IMR-90 (cell line): ENCODE results near the gene PRELID2. TPM values are rescaled to one million over a fixed set of nuclear protein-coding genes. Genes with fewer than 3 reads are reported as not detected.

Source experiments
- ATAC-seq: fragments of 200-7000 bp; cut with Tn5 transposase; 2 replicates; pipeline ENCODE4 v1.9.1; 2020; ENCODE audit warnings: low read depth, mild to moderate bottlenecking, moderate library complexity
- BruUV-seq: library from RNA; stranded (reverse); fragments of 400-500 nt; replicated peaks from 2 replicates; lab custom pipeline; 2021; lab: Mats Ljungman, UMichigan
- CTCF ChIA-PET: fragments of 300-600 bp; formaldehyde crosslinking; extraction: SDS; loops from one replicate; lab custom pipeline; 2021; ENCODE audit warnings: antibody characterized with exemption; lab: Yijun Ruan, JAX
- POLR2A ChIA-PET: fragments of 300-600 bp; sonication (Branson Sonifier 250); formaldehyde crosslinking; loops from one replicate; lab custom pipeline; 2022; ENCODE audit warnings: antibody characterized with exemption; ENCODE audit not compliant: unreplicated experiment; lab: Charles Lee
- DNase-seq: peaks from one replicate; pipeline ENCODE4 v3.0.0; 2013
- H2AFZ ChIP-seq: replicated peaks from 2 replicates; pipeline ENCODE3; 2013; ENCODE audit warnings: low read length, mild to moderate bottlenecking; ENCODE audit not compliant: poor library complexity
- H2AK5ac ChIP-seq: 2 replicates; pipeline ENCODE4 v1.6.1; 2013; ENCODE audit warnings: low read depth, low read length, inconsistent platforms
- H2AK9ac ChIP-seq: replicated peaks from 2 replicates; pipeline ENCODE3; 2013; ENCODE audit warnings: mild to moderate bottlenecking, low read depth, low read length, moderate library complexity; ENCODE audit not compliant: poor library complexity
- H2BK120ac ChIP-seq: 2 replicates; pipeline ENCODE4 v1.6.1; 2013; ENCODE audit warnings: low read depth, low read length, inconsistent platforms
- H2BK15ac ChIP-seq: 3 replicates; pipeline ENCODE4 v1.6.1; 2013; ENCODE audit warnings: low read depth, low read length, inconsistent platforms
- H2BK20ac ChIP-seq: 2 replicates; pipeline ENCODE4 v1.6.1; 2013; ENCODE audit warnings: low read depth, mild to moderate bottlenecking, inconsistent platforms, low read length, moderate library complexity
- H2BK5ac ChIP-seq: 2 replicates; pipeline ENCODE4 v1.6.1; 2013; ENCODE audit warnings: mild to moderate bottlenecking, low read depth, low read length, inconsistent platforms; ENCODE audit not compliant: poor library complexity, severe bottlenecking
- H3K14ac ChIP-seq: replicated peaks from 2 replicates; pipeline ENCODE4 v1.6.1; 2013; ENCODE audit warnings: low read depth, low read length, inconsistent platforms
- H3K18ac ChIP-seq: 2 replicates; pipeline ENCODE4 v1.6.1; 2013; ENCODE audit warnings: low read depth, low read length, control low read depth
- H3K23ac ChIP-seq: 2 replicates; pipeline ENCODE4 v1.6.1; 2013; ENCODE audit warnings: low read depth, low read length, inconsistent platforms
- H3K27ac ChIP-seq: 2 replicates; pipeline ENCODE4 v1.5.1; 2013; ENCODE audit warnings: mild to moderate bottlenecking, control low read depth, low read length; ENCODE audit not compliant: insufficient read depth
- H3K27me3 ChIP-seq: 2 replicates; pipeline ENCODE4 v1.6.1; 2013; ENCODE audit warnings: low read length; ENCODE audit not compliant: control insufficient read depth, insufficient read depth
- H3K36me3 ChIP-seq: 2 replicates; pipeline ENCODE4 v1.6.1; 2013; ENCODE audit warnings: low read length, mixed read lengths; ENCODE audit not compliant: control insufficient read depth, insufficient read depth
- H3K4ac ChIP-seq: 2 replicates; pipeline ENCODE4 v1.6.1; 2013; ENCODE audit warnings: low read depth, low read length, inconsistent platforms
- H3K4me1 ChIP-seq: 2 replicates; pipeline ENCODE4 v1.6.1; 2013; ENCODE audit warnings: low read length, mixed read lengths; ENCODE audit not compliant: control insufficient read depth, insufficient read depth
- H3K4me2 ChIP-seq: 2 replicates; pipeline ENCODE4 v1.6.1; 2013; ENCODE audit warnings: low read depth, mild to moderate bottlenecking, control low read depth, low read length, moderate library complexity
- H3K4me3 ChIP-seq: 2 replicates; pipeline ENCODE4 v1.5.1; 2013; ENCODE audit warnings: low read depth, mild to moderate bottlenecking, control low read depth, low read length, moderate library complexity; ENCODE audit not compliant: insufficient read depth
- H3K56ac ChIP-seq: 2 replicates; pipeline ENCODE4 v1.6.1; 2013; ENCODE audit warnings: low read length, inconsistent platforms; ENCODE audit not compliant: insufficient read depth; ENCODE audit errors: extremely low read depth
- H3K79me1 ChIP-seq, 2 experiments: 2 replicates each; pipeline ENCODE4 v1.6.1; 2013; ENCODE audit warnings: low read length in 2 of 2, inconsistent platforms in 1 of 2, low read depth in 1 of 2
- H3K9ac ChIP-seq: 2 replicates; pipeline ENCODE4 v1.6.1; 2013; ENCODE audit warnings: low read depth, low read length, control low read depth
- H3K9me1 ChIP-seq: 2 replicates; pipeline ENCODE4 v1.6.1; 2013; ENCODE audit warnings: low read length, inconsistent platforms; ENCODE audit not compliant: insufficient read depth
- H3K9me3 ChIP-seq: 2 replicates; pipeline ENCODE4 v1.6.1; 2013; ENCODE audit warnings: low read length; ENCODE audit not compliant: control insufficient read depth, insufficient read depth
- H4K20me1 ChIP-seq: 2 replicates; pipeline ENCODE4 v1.6.1; 2013; ENCODE audit warnings: low read length, inconsistent platforms; ENCODE audit not compliant: insufficient read depth
- H4K5ac ChIP-seq: 2 replicates; pipeline ENCODE4 v1.6.1; 2013; ENCODE audit warnings: mild to moderate bottlenecking, low read depth, low read length, control low read depth
- H4K8ac ChIP-seq, 2 experiments: 2 replicates each; pipeline ENCODE4 v1.6.1; 2013; ENCODE audit warnings: low read depth in 2 of 2, low read length in 2 of 2, control low read depth in 1 of 2, inconsistent platforms in 1 of 2
- H4K91ac ChIP-seq: 2 replicates; pipeline ENCODE4 v1.6.1; 2013; ENCODE audit warnings: low read depth, low read length, inconsistent platforms; ENCODE audit not compliant: insufficient read depth
- CHD1 ChIP-seq: IDR thresholded peaks from 2 replicates; pipeline ENCODE4 v1.6.1; 2012; ENCODE audit warnings: low read depth, low read length, improper control_type of control experiment
- MAFK ChIP-seq: IDR thresholded peaks from 2 replicates; pipeline ENCODE4 v1.6.1; 2012; ENCODE audit warnings: low read depth, low read length, improper control_type of control experiment
- MAZ ChIP-seq: IDR thresholded peaks from 2 replicates; pipeline ENCODE4 v1.6.1; 2012; ENCODE audit warnings: low read depth, mild to moderate bottlenecking, low read length, improper control_type of control experiment, moderate library complexity, borderline replicate concordance
- MXI1 ChIP-seq: IDR thresholded peaks from 2 replicates; pipeline ENCODE4 v1.6.1; 2012; ENCODE audit warnings: low read depth, mild to moderate bottlenecking, low read length, moderate library complexity, borderline replicate concordance
- NFE2L2 ChIP-seq: fragments of 150-350 bp; IDR thresholded peaks from 2 replicates; pipeline ENCODE4 v1.6.1; 2016; ENCODE audit warnings: low read depth, mild to moderate bottlenecking, low read length
- RAD21 ChIP-seq: IDR thresholded peaks from 2 replicates; pipeline ENCODE4 v1.6.1; 2012; ENCODE audit warnings: low read length, improper control_type of control experiment
- RCOR1 ChIP-seq: IDR thresholded peaks from 2 replicates; pipeline ENCODE4 v1.6.1; 2012; ENCODE audit warnings: mild to moderate bottlenecking, low read length, improper control_type of control experiment; ENCODE audit not compliant: insufficient replicate concordance
- RFX5 ChIP-seq: IDR thresholded peaks from 2 replicates; pipeline ENCODE4 v1.8.0; 2012; ENCODE audit warnings: low read depth, mild to moderate bottlenecking, low read length, moderate library complexity
- SMC3 ChIP-seq: fragments of 150-350 bp; IDR thresholded peaks from 2 replicates; pipeline ENCODE4 v1.6.1; 2016; ENCODE audit warnings: low read depth, mild to moderate bottlenecking, antibody characterized with exemption, low read length, moderate library complexity
- WGBS, 2 experiments: methylation state at CpG; one replicate each; pipeline versions ENCODE4 v1.1.5 to v1.1.7; 2013; ENCODE audit warnings: missing lambda C conversion rate in 2 of 2; ENCODE audit not compliant: insufficient read length in 1 of 2; ENCODE audit errors: extremely low coverage in 2 of 2; 5-methylcytosine and 5-hydroxymethylcytosine counted together
- dilution Hi-C: fragments of 300-500 bp; cut with HindIII; formaldehyde crosslinking; loops from one replicate; pipeline ENCODE4 v1.14.3; 2018; ENCODE audit warnings: low sequenced_read_pairs; ENCODE audit not compliant: unreplicated experiment
- in situ Hi-C: fragments of 300-500 bp; cut with MboI; formaldehyde crosslinking; loops from 3 replicates; pipeline ENCODE4 v1.14.3; 2019; ENCODE audit warnings: low sequenced_read_pairs, inconsistent platforms, mixed read lengths
- intact Hi-C: fragments of 100-400 bp; cut with micrococcal nuclease; formaldehyde crosslinking; loops from 2 replicates; pipeline ENCODE4 v1.10.0; 2022
- polyA plus RNA-seq, 3 experiments: library from polyadenylated mRNA; depleted of rRNA; stranded (reverse); fragments of >200 nt; gene quantifications; 2 replicates each; pipeline ENCODE4 v1.2.3, GENCODE V29; 2012; ENCODE audit warnings: low replicate concordance in 1 of 3
- total RNA-seq: library from RNA; depleted of rRNA; stranded (reverse); fragments of >200 nt; gene quantifications from 2 replicates; pipeline ENCODE4 v1.2.3, GENCODE V29; 2012
- TF ChIP-seq, protein P1 (sequence below): conservative IDR thresholded peaks from 2 replicates; pipeline ENCODE4 v1.5.1; 2012; ENCODE audit warnings: mild to moderate bottlenecking, low read depth, low read length, improper control_type of control experiment
- TF ChIP-seq, protein P2 (sequence below): fragments of 150-350 bp; IDR thresholded peaks from 2 replicates; pipeline ENCODE4 v1.6.1; 2017; ENCODE audit warnings: mild to moderate bottlenecking, antibody characterized with exemption, low read length, low read depth

Gene PRELID2
- total and polyA plus RNA-seq, 2 of the 4 experiments (the other 2 are of a cell fraction) = 4.9 to 8.6 TPM

DNA sequence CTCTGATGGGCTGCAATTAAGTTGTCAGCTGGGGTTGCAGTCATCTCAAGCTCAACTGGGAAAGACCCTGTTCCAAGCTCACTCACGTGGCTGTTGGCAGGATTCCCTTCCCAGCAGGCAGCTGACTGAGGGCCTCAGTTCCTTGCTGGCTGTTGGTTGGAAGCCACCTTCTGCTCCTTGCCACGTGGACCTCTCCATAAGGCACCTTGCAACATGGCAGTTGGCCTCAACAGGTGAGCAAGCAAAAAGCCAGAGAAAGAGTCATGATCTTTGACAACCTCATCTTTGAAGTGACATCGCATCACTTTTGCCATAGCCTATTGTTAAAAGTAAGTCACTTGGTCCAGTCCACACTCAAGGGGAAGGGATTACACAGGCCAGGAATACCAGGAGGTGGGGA, 17.8 kb upstream of the PRELID2 start:
- Histone ChIP-seq H3K18ac (no peak overlapping the region), H3K9ac (no peak overlapping the region), H2BK20ac (no peak overlapping the region), H2AFZ (no peak overlapping the region), H3K4ac (no peak overlapping the region), H2BK15ac (0 out of 3 replicates have a peak overlapping the region, but pooled peaks have one; percentile 5), H3K4me3 (no peak overlapping the region), H3K14ac (no peak overlapping the region), H4K5ac (no peak overlapping the region), H2BK5ac (no peak overlapping the region), H2AK5ac (no peak overlapping the region), H3K36me3 (no peaks in the 10 kb centered on the region), H3K27me3 (no peaks in the 10 kb centered on the region), H3K56ac (no peak overlapping the region), H3K79me1 (no peaks in the 10 kb centered on the region), H3K27ac (no peak overlapping the region), H3K4me2 (no peak overlapping the region), H3K9me3 (no peaks in the 10 kb centered on the region), H4K8ac (no peak overlapping the region), H3K23ac (no peak overlapping the region), H4K91ac (no peak overlapping the region), H4K20me1 (no peaks in the 10 kb centered on the region), H3K4me1 (peaks cover 10% of the 10 kb centered on the region), H3K9me1 (peaks cover 12% of the 10 kb centered on the region), H2BK120ac (no peak overlapping the region), H2AK9ac (no peak overlapping the region)
- 100% methylated on average over 1 of the region's 3 CpGs; no CpG with 5 or more reads in 1 of the 2 experiments for WGBS, 2 experiments
- CTCF ChIA-PET = no interaction called here
- POLR2A ChIA-PET = interaction anchor here (0.5 to 0.6 kb wide), 2 partner anchors 911 to 1291 kb away, joined by 3 read pairs; no protein-coding TSS in a partner anchor
- intact Hi-C loops = no loop called here
- no peak for DNase-seq
- dilution Hi-C loops = no loop called here
- ATAC-seq = no peak
- TF ChIP-seq RAD21 (no peak), CHD1 (no peak), SMC3 (no peak), MXI1 (no peak), RCOR1 (no peak), MAFK (no peak), MAZ (no peak), NFE2L2 (no peak), RFX5 (no peak)
- TF ChIP-seq, protein P1, sequence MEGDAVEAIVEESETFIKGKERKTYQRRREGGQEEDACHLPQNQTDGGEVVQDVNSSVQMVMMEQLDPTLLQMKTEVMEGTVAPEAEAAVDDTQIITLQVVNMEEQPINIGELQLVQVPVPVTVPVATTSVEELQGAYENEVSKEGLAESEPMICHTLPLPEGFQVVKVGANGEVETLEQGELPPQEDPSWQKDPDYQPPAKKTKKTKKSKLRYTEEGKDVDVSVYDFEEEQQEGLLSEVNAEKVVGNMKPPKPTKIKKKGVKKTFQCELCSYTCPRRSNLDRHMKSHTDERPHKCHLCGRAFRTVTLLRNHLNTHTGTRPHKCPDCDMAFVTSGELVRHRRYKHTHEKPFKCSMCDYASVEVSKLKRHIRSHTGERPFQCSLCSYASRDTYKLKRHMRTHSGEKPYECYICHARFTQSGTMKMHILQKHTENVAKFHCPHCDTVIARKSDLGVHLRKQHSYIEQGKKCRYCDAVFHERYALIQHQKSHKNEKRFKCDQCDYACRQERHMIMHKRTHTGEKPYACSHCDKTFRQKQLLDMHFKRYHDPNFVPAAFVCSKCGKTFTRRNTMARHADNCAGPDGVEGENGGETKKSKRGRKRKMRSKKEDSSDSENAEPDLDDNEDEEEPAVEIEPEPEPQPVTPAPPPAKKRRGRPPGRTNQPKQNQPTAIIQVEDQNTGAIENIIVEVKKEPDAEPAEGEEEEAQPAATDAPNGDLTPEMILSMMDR = no peak
- TF ChIP-seq, protein P2, sequence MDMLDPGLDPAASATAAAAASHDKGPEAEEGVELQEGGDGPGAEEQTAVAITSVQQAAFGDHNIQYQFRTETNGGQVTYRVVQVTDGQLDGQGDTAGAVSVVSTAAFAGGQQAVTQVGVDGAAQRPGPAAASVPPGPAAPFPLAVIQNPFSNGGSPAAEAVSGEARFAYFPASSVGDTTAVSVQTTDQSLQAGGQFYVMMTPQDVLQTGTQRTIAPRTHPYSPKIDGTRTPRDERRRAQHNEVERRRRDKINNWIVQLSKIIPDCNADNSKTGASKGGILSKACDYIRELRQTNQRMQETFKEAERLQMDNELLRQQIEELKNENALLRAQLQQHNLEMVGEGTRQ = no peak
- no TSS peak for BruUV-seq
- in situ Hi-C loops = no loop called here
